ENCODE data around the gene C10orf71.

C10orf71 gene

GRCh38 chr10:49323896-49324270 lies 24.9 kb downstream of the C10orf71 start:
- TF ChIP-seq EZH2phosphoT487 (IDR thresholded peaks at IDR 0.05; ENCODE audit: low read length) = no peak
- TF ChIP-seq CTCF (IDR thresholded peaks at IDR 0.05; ENCODE audit: low read length) = no peak
- TF ChIP-seq EZH2 (optimal IDR thresholded peaks at IDR 0.05; ENCODE audit: low read depth, low read length) = no peak
- H3K36me3 ChIP-seq (replicated peaks; ENCODE audit: insufficient read depth, low read length) = no peaks in the 10 kb centered on the region
- no peaks in the 10 kb centered on the region for H3K79me2 ChIP-seq (ENCODE audit: low read length)
- H3K27me3 ChIP-seq (replicated peaks; ENCODE audit: insufficient read depth, low read length) = no peaks in the 10 kb centered on the region
- no peaks in the 10 kb centered on the region for H4K20me1 ChIP-seq (ENCODE audit: insufficient read depth, low read length)
- H2AFZ ChIP-seq (ENCODE audit: low read length) = no peak overlapping the region
- no peak overlapping the region for H3K4me3 ChIP-seq (ENCODE audit: low read length)
- H3K9me3 ChIP-seq (replicated peaks; ENCODE audit: insufficient read depth, low read length) = no peaks in the 10 kb centered on the region
- H3F3A ChIP-seq (ENCODE audit: insufficient read depth, low read length) = no peaks in the 10 kb centered on the region
- no peaks in the 10 kb centered on the region for H3K9me2 ChIP-seq (replicated peaks; ENCODE audit: insufficient read depth, low read length)
- no peak overlapping the region for H3K4me2 ChIP-seq (ENCODE audit: low read depth, low read length)
- no peak for DNase-seq
- no peak overlapping the region for H3K27ac ChIP-seq (ENCODE audit: low read length)
- no peaks in the 10 kb centered on the region for H3K4me1 ChIP-seq (ENCODE audit: low read length)
- no peak overlapping the region for H3K9ac ChIP-seq (ENCODE audit: low read length)

- Histone ChIP-seq H3K9me2 (replicated peaks; ENCODE audit: insufficient read depth, low read length) (no peaks in the 10 kb centered on the region), H4K20me1 (ENCODE audit: insufficient read depth, low read length) (no peaks in the 10 kb centered on the region), H3K79me2 (ENCODE audit: low read length) (no peaks in the 10 kb centered on the region), H3K4me2 (ENCODE audit: low read depth, low read length) (no peak overlapping the region), H3K36me3 (replicated peaks; ENCODE audit: insufficient read depth, low read length) (no peaks in the 10 kb centered on the region), H3F3A (ENCODE audit: insufficient read depth, low read length) (no peaks in the 10 kb centered on the region), H3K4me1 (ENCODE audit: low read length) (no peaks in the 10 kb centered on the region), H3K27ac (ENCODE audit: low read length) (no peak overlapping the region), H3K27me3 (replicated peaks; ENCODE audit: insufficient read depth, low read length) (no peaks in the 10 kb centered on the region), H3K9me3 (replicated peaks; ENCODE audit: insufficient read depth, low read length) (no peaks in the 10 kb centered on the region), H3K4me3 (ENCODE audit: low read length) (no peak overlapping the region), H3K9ac (ENCODE audit: low read length) (no peak overlapping the region), H2AFZ (ENCODE audit: low read length) (no peak overlapping the region)
- DNase-seq = no peak
- TF ChIP-seq EZH2 (optimal IDR thresholded peaks at IDR 0.05; ENCODE audit: low read depth, low read length) (no peak), EZH2phosphoT487 (IDR thresholded peaks at IDR 0.05; ENCODE audit: low read length) (no peak), CTCF (IDR thresholded peaks at IDR 0.05; ENCODE audit: low read length) (no peak)
These were observed 25.7 kb downstream of the C10orf71 start for GRCh38 chr10:49324711-49325110.

GRCh38 chr10:49325131-49325915 lies 26.4 kb downstream of the C10orf71 start:
- Histone ChIP-seq H3K4me2 (ENCODE audit: low read depth, low read length) (no peak overlapping the region), H3K9me3 (replicated peaks; ENCODE audit: insufficient read depth, low read length) (no peaks in the 10 kb centered on the region), H3K27ac (ENCODE audit: low read length) (no peak overlapping the region), H3K36me3 (replicated peaks; ENCODE audit: insufficient read depth, low read length) (no peaks in the 10 kb centered on the region), H4K20me1 (ENCODE audit: insufficient read depth, low read length) (no peaks in the 10 kb centered on the region), H3K9me2 (replicated peaks; ENCODE audit: insufficient read depth, low read length) (no peaks in the 10 kb centered on the region), H2AFZ (ENCODE audit: low read length) (no peak overlapping the region), H3K27me3 (replicated peaks; ENCODE audit: insufficient read depth, low read length) (no peaks in the 10 kb centered on the region), H3K79me2 (ENCODE audit: low read length) (no peaks in the 10 kb centered on the region), H3K9ac (ENCODE audit: low read length) (no peak overlapping the region), H3F3A (ENCODE audit: insufficient read depth, low read length) (no peaks in the 10 kb centered on the region), H3K4me1 (ENCODE audit: low read length) (no peaks in the 10 kb centered on the region), H3K4me3 (ENCODE audit: low read length) (no peak overlapping the region)
- TF ChIP-seq EZH2phosphoT487 (IDR thresholded peaks at IDR 0.05; ENCODE audit: low read length) = no peak
- no peak for TF ChIP-seq CTCF (IDR thresholded peaks at IDR 0.05; ENCODE audit: low read length)
- TF ChIP-seq EZH2 (optimal IDR thresholded peaks at IDR 0.05; ENCODE audit: low read depth, low read length) = no peak
- DNase-seq = no peak
